Measurements from ENCODE around the gene PRTFDC1.

PRTFDC1 gene

DNA sequence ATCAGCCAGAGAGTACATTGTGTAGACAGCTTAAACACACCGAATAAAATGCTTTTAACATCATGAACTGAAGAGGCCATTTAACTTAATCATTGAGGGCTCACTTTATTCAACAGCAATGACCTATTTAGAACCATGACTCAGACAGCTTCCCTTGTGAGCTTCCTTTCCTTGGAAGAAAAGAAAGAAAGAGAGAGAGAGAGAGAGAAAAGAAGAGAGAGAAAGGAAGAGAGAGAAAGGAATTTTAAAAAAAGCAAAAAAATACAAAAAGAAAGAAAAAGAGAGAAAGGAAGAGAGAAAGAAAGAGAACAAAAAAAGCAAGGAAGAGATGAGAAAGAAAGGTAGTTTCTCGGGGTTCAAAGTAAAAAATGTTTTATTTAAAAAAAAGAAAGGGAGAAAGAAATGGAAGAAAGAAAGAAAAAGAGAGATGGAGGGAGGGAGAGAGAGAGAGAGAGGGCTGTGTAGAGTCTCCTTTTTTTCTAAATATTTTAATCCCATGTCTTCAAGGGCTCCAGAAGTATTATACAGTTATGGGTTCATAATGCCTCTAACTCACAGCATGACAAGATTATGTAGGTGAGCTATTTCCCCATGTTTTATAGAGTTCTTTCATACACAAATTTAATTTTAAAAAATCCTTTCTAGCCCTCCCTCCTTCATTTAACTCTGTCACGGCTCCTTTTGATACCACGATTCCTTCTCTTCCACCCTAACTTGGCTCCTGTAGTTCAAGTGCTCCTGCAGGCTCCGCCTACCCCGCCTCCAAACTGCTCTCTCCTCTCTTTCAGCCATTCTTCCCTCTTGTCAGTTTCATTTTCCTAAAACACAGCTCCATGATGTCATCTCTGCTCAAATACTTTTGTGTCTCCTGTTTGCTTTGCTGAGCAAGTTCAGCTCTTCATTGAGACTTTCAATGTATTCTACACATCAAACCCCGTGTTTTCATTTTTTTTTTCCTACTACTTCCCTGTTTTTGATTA is 85.5 kb downstream of the PRTFDC1 start:
- H3K27ac Mint-ChIP-seq, result no peak overlapping the region
- no peaks in the 10 kb centered on the region for H3K36me3 Mint-ChIP-seq
- no peak for ATAC-seq
- no peak overlapping the region for H3K4me3 Mint-ChIP-seq
- H3K4me1 Mint-ChIP-seq, result peaks cover 20% of the 10 kb centered on the region
- no peaks in the 10 kb centered on the region for H3K9me3 Mint-ChIP-seq
- H3K27me3 Mint-ChIP-seq, result peaks cover 9% of the 10 kb centered on the region

DNA sequence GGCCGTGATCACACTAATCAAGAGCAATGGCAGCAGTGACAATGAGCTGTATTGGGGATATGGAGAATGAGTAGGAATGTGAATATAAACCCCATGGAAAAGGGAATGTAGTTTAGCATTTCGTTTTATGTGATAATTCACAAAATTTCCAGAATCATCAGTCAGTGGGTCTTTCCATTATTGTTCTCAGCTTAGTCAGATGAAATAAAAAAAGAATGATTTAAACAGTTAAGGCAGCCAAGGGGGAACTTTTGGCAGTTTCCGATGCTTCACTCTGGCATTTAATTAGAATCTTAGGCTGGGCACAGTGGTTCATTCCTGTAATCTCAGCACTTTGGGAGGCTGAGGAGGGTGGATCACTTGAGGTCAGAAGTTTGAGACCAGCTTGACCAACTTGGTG is 86.6 kb downstream of the PRTFDC1 start:
- ATAC-seq, result no peak
- no peaks in the 10 kb centered on the region for H3K9me3 Mint-ChIP-seq
- no peaks in the 10 kb centered on the region for H3K36me3 Mint-ChIP-seq
- no peak overlapping the region for H3K27ac Mint-ChIP-seq
- peaks cover 20% of the 10 kb centered on the region for H3K4me1 Mint-ChIP-seq
- no peak overlapping the region for H3K4me3 Mint-ChIP-seq
- H3K27me3 Mint-ChIP-seq, result peaks cover 9% of the 10 kb centered on the region

DNA sequence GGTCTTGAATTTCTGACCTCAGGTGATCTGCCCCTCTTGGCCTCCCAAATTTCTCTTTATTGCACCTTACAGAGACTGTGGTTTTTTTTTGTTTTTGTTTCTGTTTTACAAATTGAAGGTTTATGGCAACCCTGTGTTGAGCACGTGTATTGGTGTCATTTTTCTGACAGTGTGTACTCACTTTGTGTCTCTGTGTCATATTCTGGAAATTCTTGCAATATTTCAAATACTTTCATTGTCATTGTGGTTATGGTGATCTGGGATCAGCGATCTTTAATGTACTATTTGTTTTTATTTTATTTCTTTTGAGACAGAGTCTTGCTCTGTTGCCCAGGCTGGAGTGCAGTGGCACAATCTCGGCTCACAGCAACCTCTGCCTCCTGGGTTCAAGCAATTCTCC is 89.8 kb downstream of the PRTFDC1 start:
- no peak overlapping the region for H3K27ac Mint-ChIP-seq
- H3K4me3 Mint-ChIP-seq, result no peak overlapping the region
- peaks cover 9% of the 10 kb centered on the region for H3K27me3 Mint-ChIP-seq
- H3K9me3 Mint-ChIP-seq, result no peaks in the 10 kb centered on the region
- peaks cover 12% of the 10 kb centered on the region for H3K4me1 Mint-ChIP-seq
- no peak for ATAC-seq
- no peaks in the 10 kb centered on the region for H3K36me3 Mint-ChIP-seq

DNA sequence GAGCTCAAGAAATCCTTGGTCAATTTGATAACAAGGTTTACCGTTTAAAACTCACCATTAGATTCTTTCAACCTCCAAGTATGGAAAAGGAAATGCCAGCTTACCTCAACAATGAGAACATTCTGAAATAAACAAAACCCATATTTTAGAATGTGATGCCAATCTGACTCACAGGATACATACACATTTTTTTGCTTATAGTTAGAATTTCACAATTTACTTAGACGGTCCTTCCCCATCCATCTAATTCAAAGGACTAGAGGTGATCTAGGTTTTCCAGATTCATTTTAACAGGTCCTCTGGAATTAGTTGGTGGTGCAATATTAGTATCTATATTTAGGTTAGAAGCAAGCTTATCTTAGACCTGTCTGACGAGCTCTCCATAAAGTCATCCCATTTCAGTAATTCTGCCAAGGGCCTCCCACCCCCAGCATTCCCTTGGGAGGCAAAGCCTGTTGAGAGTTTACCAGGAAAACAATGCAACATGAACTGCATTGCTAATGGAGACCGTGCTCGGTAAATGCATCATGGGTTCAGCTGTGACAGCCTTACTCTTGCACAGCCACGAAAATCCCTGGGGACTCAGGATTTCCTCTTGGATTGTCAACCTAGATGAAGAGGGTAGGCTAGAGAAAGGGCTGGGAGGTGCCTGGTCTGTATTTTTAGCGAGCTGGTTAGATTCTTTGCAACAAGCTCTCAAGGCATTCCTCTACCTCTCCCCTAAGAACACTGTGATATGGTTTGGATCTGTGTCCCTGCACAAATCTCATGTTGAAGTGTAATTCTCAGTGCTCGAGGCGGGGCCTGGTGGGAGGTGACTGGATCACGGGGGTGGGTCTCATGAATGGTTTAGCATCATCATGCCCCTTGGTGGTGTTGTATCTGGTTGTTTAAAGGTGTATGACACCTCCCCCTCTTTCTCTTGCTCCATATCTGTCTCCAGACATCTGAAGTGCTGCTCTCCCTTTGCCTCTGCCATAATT is 93.8 kb downstream of the PRTFDC1 start:
- Mint-ChIP-seq H3K4me3 (no peak overlapping the region), H3K27ac (no peak overlapping the region), H3K9me3 (no peaks in the 10 kb centered on the region), H3K36me3 (no peaks in the 10 kb centered on the region), H3K4me1 (no peaks in the 10 kb centered on the region), H3K27me3 (no peaks in the 10 kb centered on the region)
- peak; percentile 16 for ATAC-seq

DNA sequence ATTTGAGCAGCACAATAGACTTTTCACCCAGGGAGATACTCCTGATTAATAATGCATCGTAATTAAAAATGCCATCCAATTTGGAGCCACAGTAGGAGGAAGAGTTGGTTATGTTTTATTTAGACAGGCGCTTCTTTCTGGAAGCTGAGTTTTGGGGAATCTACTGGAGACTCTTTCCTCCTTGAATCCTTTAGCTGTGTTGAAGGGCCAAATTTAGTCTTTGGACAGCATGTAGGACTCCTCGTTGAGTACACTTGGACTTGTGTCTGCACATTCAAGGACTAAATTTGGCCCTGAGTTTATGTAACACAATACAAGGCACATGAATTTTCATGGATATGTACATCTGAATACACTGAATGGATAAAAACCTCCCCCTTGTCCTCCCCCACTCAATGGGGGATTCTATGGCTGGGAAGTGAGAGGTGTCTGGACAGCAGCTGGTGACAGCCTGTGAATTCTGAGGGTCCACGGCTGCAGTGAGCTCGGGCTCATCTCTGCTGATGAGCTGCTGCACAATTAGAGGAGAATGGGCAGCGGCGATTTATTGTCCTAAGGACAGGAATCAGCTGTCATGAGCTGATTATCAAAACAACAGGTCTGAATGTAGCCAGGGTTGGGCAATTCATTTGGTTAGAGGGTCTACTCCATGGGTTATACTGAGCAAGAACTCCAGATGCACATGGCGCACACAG is 95.2 kb downstream of the PRTFDC1 start:
- ATAC-seq, result no peak
- Mint-ChIP-seq H3K4me3 (no peak overlapping the region), H3K9me3 (no peaks in the 10 kb centered on the region)

DNA sequence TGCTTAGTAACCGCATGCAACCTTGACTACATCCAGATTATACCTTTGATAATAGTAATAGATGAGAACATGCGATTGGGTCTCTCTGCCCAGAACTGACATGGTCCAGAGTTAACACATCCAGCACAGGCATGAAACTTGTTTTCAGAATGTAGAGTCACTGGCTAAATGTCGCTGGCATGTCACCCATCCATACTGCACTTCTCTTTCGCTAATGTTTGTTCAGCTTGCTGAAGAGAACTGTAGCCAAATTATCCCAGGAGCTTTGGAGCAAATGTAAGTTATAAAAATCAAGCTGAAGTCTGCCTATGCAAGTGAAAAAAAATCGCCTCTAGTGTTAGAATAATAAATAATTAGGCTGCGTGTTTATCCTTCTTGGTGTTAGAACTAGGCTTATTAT is 98.2 kb downstream of the PRTFDC1 start:
- Mint-ChIP-seq H3K4me3 (no peak overlapping the region), H3K36me3 (no peaks in the 10 kb centered on the region), H3K27ac (no peak overlapping the region), H3K27me3 (peaks cover 9% of the 10 kb centered on the region), H3K4me1 (peaks cover 17% of the 10 kb centered on the region), H3K9me3 (no peaks in the 10 kb centered on the region)
- ATAC-seq, result no peak

More for the DNA sequence above, 95.2 kb downstream of the PRTFDC1 start:
- H3K4me1 Mint-ChIP-seq, result no peaks in the 10 kb centered on the region
- H3K27me3 Mint-ChIP-seq, result no peaks in the 10 kb centered on the region
- no peak overlapping the region for H3K27ac Mint-ChIP-seq
- H3K36me3 Mint-ChIP-seq, result no peaks in the 10 kb centered on the region

DNA sequence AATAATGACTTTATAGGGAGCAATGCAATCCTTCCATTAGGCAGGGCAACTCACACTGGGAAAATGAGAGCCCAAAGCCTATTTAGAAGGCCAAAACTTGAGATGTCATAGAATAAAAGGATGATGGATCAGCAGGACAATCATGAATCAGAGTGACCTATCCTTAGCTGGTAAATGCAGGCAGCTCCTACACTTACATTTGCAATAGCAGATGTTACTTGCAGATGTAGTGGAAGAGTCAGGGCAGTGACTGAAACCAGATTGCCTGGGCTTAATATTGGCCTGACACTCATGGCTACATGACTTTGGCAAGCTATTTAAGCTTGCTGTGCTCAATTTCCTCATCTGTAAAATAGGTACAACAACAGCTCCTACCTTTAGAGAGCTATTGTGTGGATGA is 98.7 kb downstream of the PRTFDC1 start:
- no peak for ATAC-seq
- Mint-ChIP-seq H3K4me3 (no peak overlapping the region), H3K4me1 (peaks cover 17% of the 10 kb centered on the region), H3K27me3 (peaks cover 9% of the 10 kb centered on the region), H3K27ac (no peak overlapping the region), H3K36me3 (no peaks in the 10 kb centered on the region), H3K9me3 (no peaks in the 10 kb centered on the region)

DNA sequence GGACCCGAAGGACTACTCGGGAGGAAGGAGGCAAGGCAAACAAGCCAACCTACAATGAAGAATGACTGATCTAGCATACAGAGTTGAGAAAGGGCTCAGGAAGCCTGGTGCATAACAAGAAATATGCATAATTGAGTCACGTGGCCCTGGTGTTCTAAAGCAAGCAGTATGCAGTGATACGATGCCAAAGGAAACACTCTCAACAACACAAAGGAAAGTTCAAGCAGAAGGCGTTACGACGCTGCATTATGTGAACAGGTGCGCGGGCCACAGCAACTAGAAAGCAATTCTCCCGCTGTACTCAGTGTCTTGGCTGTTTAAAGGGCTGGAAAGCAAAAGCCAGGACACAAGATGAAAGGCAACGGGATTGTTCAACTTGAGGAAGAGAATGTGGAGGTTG is 100.8 kb downstream of the PRTFDC1 start:
- no peak overlapping the region for H3K4me3 Mint-ChIP-seq
- H3K27me3 Mint-ChIP-seq, result peaks cover 9% of the 10 kb centered on the region
- no peak overlapping the region for H3K27ac Mint-ChIP-seq
- peaks cover 17% of the 10 kb centered on the region for H3K4me1 Mint-ChIP-seq
- no peaks in the 10 kb centered on the region for H3K36me3 Mint-ChIP-seq
- no peaks in the 10 kb centered on the region for H3K9me3 Mint-ChIP-seq
- ATAC-seq, result no peak

DNA sequence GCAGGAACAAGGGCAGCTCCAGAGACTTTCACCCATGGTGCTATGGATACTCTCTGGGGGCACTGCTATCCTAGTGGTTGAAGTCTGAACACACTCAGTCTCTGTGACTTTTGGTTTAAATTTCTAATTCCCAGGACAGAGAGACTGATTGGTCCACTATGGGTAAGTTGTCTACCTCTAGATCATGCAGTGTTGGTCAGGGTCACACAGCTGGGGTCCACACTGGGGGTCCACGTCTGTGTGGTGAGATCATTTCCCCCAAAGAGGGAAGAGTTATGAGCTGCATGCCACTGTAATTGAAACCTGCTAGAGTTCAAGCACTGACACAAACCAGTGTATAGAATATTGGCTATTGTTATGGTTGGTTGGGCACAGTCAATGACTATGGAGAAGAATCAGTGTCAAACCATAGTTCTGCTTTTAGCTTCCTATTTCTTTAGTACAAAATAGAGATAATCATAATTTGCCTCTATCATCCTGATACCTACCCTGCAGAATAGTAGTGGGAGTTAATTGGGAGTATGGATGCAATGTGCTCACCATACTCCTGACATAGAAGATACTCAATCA is 101.6 kb downstream of the PRTFDC1 start:
- no peaks in the 10 kb centered on the region for H3K9me3 Mint-ChIP-seq
- no peak overlapping the region for H3K4me3 Mint-ChIP-seq
- H3K27ac Mint-ChIP-seq, result no peak overlapping the region
- H3K27me3 Mint-ChIP-seq, result peaks cover 9% of the 10 kb centered on the region
- ATAC-seq, result peak; percentile 54
- H3K36me3 Mint-ChIP-seq, result no peaks in the 10 kb centered on the region
- H3K4me1 Mint-ChIP-seq, result peaks cover 17% of the 10 kb centered on the region

DNA sequence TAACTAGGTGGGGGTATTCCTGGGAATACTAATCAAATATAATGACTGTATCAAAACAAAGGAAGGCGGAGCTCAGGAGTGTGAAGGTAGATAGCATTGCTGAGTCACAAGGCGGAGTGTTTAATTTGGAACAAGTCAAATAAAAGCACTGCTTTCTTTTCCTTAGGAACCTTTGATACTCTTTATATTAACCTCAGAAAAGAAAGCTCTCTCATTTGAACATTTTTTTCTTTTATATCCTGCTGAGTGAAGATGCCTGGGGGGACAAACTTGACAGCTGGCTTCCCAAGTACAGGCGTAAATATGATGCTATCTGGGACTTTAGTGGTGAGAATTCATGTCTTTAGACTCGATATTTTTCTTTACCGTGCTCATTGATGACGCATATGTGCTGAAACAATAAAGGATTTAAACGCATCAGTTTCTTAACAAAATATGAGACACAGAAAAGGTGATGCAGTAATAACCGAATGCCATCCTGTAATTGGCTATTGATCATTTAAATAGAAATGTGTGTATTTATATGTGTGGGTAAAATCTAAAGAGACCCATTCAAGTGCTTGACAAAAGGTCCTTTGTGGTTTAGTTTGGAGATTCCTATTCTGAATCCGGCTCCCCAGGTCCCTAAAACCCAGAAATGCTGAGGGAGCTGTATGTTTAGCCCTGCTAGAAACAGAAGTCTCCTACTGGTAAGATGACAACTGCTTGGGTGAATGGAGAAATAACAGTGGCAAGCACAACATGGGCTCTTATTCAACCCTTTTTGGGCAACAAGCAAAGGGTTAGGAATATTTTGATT is 102.7 kb downstream of the PRTFDC1 start:
- H3K4me1 Mint-ChIP-seq, result peaks cover 17% of the 10 kb centered on the region
- peaks cover 9% of the 10 kb centered on the region for H3K27me3 Mint-ChIP-seq

DNA sequence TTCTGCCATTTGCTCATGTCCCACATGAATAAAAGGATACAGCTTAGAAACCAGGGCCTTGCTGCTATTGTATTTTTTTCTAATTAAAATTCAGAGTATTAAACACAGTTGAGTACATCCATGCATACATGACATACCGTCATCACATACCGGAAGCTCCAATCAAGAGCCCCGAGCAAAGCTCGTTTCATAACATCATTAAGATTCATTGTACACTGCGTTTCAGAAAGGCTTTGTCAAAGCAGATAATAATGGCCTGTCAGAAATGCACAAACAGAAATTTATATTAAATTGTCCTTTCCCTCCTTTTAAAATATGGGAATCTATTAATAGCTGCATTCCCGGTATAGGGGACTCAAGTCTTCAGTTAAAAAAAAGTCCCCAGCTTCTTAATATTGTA is 103.4 kb downstream of the PRTFDC1 start:
- H3K4me3 Mint-ChIP-seq, result no peak overlapping the region
- H3K9me3 Mint-ChIP-seq, result peaks cover 2% of the 10 kb centered on the region
- H3K27ac Mint-ChIP-seq, result no peak overlapping the region
- H3K36me3 Mint-ChIP-seq, result no peaks in the 10 kb centered on the region
- ATAC-seq, result no peak
- peaks cover 17% of the 10 kb centered on the region for H3K4me1 Mint-ChIP-seq
- peaks cover 9% of the 10 kb centered on the region for H3K27me3 Mint-ChIP-seq

More for the DNA sequence above, 102.7 kb downstream of the PRTFDC1 start:
- H3K4me3 Mint-ChIP-seq, result no peak overlapping the region
- H3K36me3 Mint-ChIP-seq, result no peaks in the 10 kb centered on the region
- H3K27ac Mint-ChIP-seq, result no peak overlapping the region
- no peak for ATAC-seq
- peaks cover 2% of the 10 kb centered on the region for H3K9me3 Mint-ChIP-seq

DNA sequence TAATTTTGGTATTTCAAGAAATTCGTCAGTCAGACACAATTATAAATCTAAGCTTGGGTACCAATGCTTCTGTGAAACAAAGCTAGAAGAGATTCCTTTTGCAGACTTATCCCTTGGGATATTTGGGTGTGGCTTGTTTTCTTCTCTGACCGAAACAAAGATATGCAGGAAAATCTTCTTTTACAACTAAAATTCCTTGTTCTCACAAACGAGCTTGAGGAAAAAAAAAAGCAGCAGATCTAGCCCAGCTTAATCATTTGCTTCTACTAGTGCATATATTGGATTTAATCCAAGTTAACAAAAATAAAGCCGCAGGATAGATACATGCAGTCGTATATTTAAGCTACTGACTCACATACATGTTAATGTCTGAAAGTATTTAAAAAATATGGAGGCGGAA is 104.2 kb downstream of the PRTFDC1 start:
- no peaks in the 10 kb centered on the region for H3K36me3 Mint-ChIP-seq
- H3K4me1 Mint-ChIP-seq, result peaks cover 17% of the 10 kb centered on the region
- peaks cover 9% of the 10 kb centered on the region for H3K27me3 Mint-ChIP-seq
- no peak overlapping the region for H3K4me3 Mint-ChIP-seq
- H3K27ac Mint-ChIP-seq, result no peak overlapping the region
- peaks cover 2% of the 10 kb centered on the region for H3K9me3 Mint-ChIP-seq
- no peak for ATAC-seq

DNA sequence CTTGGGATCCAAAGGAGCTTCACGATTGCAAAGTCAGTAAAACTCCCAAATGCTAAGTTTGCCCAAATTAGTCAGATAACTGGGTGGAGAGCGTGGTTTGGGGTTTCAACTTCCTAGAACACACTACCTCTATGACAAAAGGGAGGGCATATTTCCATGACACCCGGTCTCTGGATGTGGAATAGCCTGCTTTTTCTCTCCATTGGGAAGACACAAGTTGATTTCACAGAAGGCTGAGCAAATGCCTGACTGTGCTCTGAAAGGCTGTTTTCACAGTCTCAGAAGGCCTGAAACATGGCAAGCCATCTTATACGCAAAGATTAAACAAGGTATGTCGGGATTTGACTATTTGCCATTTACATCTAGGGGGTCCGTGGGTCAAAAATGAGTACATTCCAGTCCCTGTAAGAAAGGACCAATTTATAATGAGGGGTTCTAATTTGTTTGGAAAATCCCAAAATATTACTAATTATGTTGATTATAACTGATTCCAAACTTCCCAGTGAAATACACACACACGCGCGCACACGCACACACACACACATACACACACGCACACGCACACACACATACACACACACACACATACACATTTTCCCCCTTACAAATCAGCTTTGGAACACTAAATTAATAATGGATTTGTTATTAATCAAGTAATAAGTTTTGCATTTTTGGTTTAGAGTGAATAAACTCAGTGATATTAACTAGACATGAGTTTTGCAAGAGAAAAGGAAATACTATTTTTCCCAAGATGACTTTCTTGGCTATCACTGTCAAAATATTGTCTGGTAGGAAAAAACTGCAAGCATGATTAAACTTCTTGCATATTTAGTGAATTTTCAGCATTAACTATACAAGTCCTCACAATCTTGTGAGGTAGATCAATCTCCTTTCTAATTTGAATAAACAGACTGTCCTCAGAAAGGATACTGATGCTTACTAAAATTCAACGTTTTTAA is 105.0 kb downstream of the PRTFDC1 start:
- Mint-ChIP-seq H3K4me1 (peaks cover 17% of the 10 kb centered on the region), H3K27me3 (peaks cover 9% of the 10 kb centered on the region), H3K27ac (no peak overlapping the region), H3K9me3 (peaks cover 2% of the 10 kb centered on the region), H3K4me3 (no peak overlapping the region), H3K36me3 (no peaks in the 10 kb centered on the region)
- no peak for ATAC-seq
